Aorta (tissue), 5 donors: Measurements from ENCODE around the gene RAB1B. TPM values are rescaled to one million over a fixed set of nuclear protein-coding genes. Genes with fewer than 3 reads are reported as not detected.
"Not testable (repeated sequence)": the region's sequence is repeated elsewhere in the genome, so short reads cannot be mapped to it uniquely, and the experiment has no call there.

Experiments
- ATAC-seq: fragments of 200-7000 bp; cut with Tn5 transposase; one replicate; pipeline ENCODE4 v1.9.1; 2022; ENCODE audit warnings: moderate library complexity; ENCODE audit not compliant: low FRiP score
- DNase-seq, 2 donors: peaks; one replicate each; pipeline ENCODE4 v3.0.0-alpha.2; 2020
- H3K27ac ChIP-seq, 2 donors: one replicate each; pipeline ENCODE4 v1.5.1; 2013; ENCODE audit warnings: low read length in 2 of 2, mild to moderate bottlenecking in 2 of 2, moderate library complexity in 2 of 2, control low read depth in 1 of 2, inconsistent platforms in 1 of 2, low read depth in 1 of 2
- H3K27me3 ChIP-seq, 2 donors: one replicate each; pipeline ENCODE4 v1.6.1; 2013; ENCODE audit warnings: control low read depth in 1 of 2, low read length in 1 of 2, mild to moderate bottlenecking in 1 of 2, moderate library complexity in 1 of 2; ENCODE audit not compliant: insufficient read depth in 2 of 2, control insufficient read depth in 1 of 2
- H3K36me3 ChIP-seq, 2 donors: one replicate each; pipeline ENCODE4 v1.6.1; 2013; ENCODE audit warnings: control low read depth in 1 of 2, low read length in 1 of 2, mild to moderate bottlenecking in 1 of 2; ENCODE audit not compliant: insufficient read depth in 2 of 2, control insufficient read depth in 1 of 2
- H3K4me1 ChIP-seq, 2 donors: one replicate each; pipeline ENCODE4 v1.6.1; 2013; ENCODE audit warnings: low read length in 2 of 2, control low read depth in 1 of 2, mild to moderate bottlenecking in 1 of 2, moderate library complexity in 1 of 2; ENCODE audit not compliant: insufficient read depth in 2 of 2, control insufficient read depth in 1 of 2
- H3K4me3 ChIP-seq, 2 donors: one replicate each; pipeline ENCODE4 v1.5.1; 2013; ENCODE audit warnings: low read length in 2 of 2, control low read depth in 1 of 2, mild to moderate bottlenecking in 1 of 2
- H3K9me3 ChIP-seq: one replicate; pipeline ENCODE4 v1.6.1; 2013; ENCODE audit warnings: mild to moderate bottlenecking, low read length; ENCODE audit not compliant: control insufficient read depth
- WGBS, 2 donors: extraction: QIAGEN DNeasy Blood & Tissue Kit; methylation state at CpG; one replicate each; pipeline ENCODE4 v1.1.7; 2013; 5-methylcytosine and 5-hydroxymethylcytosine counted together
- intact Hi-C, 2 donors: fragments of 100-400 bp; cut with DNase I; formaldehyde crosslinking; loops; one replicate each; pipeline versions ENCODE4 v1.14.2 to v1.15.0; 2022
- polyA plus RNA-seq, 2 donors: library from polyadenylated mRNA; stranded (reverse); fragments of 200-250 nt; gene quantifications; one replicate each; pipeline ENCODE4 v1.2.3, GENCODE V29; 2013
- total RNA-seq, 2 donors: library from RNA; stranded (reverse); fragmentation: NEBNext Ultra II Directional; extraction: Animal tissue kit (Norgen Biotek cat#: 25700); gene quantifications; one replicate each; pipeline ENCODE4 v1.2.1, GENCODE V29; 2021
- donor health status: healthy with polysubstance abuse.
- donor health status: Bipolar disorder and iron deficiency.
- donor health status: DM: no; HTN: no; CAD: no.
- donor health status: DM: no; HTN: no; CAD: no.
- donor health status: DM: yes; HTN: yes; CAD: no.

Gene RAB1B
- total and polyA plus RNA-seq, 4 donors: 102 to 130 (median 118) TPM

DNA sequence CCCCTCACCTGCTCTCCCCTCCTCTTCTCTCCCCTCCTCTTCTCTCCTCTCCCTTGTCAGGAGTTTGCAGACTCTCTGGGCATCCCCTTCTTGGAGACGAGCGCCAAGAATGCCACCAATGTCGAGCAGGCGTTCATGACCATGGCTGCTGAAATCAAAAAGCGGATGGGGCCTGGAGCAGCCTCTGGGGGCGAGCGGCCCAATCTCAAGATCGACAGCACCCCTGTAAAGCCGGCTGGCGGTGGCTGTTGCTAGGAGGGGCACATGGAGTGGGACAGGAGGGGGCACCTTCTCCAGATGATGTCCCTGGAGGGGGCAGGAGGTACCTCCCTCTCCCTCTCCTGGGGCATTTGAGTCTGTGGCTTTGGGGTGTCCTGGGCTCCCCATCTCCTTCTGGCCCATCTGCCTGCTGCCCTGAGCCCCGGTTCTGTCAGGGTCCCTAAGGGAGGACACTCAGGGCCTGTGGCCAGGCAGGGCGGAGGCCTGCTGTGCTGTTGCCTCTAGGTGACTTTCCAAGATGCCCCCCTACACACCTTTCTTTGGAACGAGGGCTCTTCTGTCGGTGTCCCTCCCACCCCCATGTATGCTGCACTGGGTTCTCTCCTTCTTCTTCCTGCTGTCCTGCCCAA lies 7.7 kb downstream of the RAB1B start:
- Histone ChIP-seq H3K27me3 (no peaks in the 10 kb centered on the region), H3K4me1 (no peaks in the 10 kb centered on the region), H3K36me3 (peaks cover 2 to 10% of the 10 kb centered on the region in 2 donors), H3K4me3 (no peak overlapping the region), H3K27ac (no peak overlapping the region), H3K9me3 (no peaks in the 10 kb centered on the region)
- DNase-seq (no peak), ATAC-seq (no peak)
- intact Hi-C loops: no loop called here
- 76 to 81% methylated on average over 14 of the region's 14 CpGs for WGBS, 2 donors

DNA sequence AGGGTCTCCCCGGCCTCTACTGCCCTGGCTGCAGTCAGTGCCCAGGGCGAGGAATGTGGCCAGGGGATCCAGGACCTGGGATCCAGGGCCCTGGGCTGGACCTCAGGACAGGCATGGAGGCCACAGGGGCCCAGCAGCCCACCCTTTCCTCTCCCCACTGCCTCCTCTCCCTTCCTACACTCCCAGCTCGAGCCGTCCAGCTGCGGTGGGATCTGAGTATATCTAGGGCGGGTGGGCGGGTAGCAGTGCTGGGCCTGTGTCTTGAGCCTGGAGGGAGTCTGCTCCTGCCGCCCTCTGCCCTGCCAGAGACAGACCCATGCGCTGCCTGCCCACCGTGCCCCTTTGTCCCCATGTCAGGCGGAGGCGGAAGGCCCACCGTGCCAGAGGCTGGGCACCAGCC lies 8.2 kb downstream of the RAB1B start:
- H3K27me3 ChIP-seq, ATAC-seq, H3K27ac ChIP-seq, H3K4me3 ChIP-seq, intact Hi-C loops, DNase-seq, H3K4me1 ChIP-seq, H3K9me3 ChIP-seq: not testable (repeated sequence)
- WGBS, 2 donors: 67 to 77% methylated on average over 5 to 13 of the region's 13 CpGs
- H3K36me3 ChIP-seq: peaks cover 2 to 10% of the 10 kb centered on the region in 2 donors

DNA sequence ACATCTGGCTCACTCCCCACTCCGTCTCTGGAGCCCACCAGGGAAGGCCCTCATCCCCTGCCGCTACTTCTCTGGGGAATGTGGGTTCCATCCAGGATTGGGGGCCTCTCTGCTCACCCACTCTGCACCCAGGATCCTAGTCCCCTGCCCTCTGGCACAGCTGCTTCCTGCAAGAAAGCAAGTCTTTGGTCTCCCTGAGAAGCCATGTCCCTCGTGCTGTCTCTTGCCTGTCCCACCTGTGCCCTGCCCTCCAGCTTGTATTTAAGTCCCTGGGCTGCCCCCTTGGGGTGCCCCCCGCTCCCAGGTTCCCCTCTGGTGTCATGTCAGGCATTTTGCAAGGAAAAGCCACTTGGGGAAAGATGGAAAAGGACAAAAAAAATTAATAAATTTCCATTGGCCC lies 8.6 kb downstream of the RAB1B start:
- DNase-seq, H3K27ac ChIP-seq, intact Hi-C loops, H3K4me1 ChIP-seq, H3K27me3 ChIP-seq, H3K4me3 ChIP-seq, ATAC-seq, H3K9me3 ChIP-seq: not testable (repeated sequence)
- H3K36me3 ChIP-seq: peaks cover 2 to 10% of the 10 kb centered on the region in 2 donors
- WGBS, 2 donors: 70 to 80% methylated on average over 4 of the region's 4 CpGs

DNA sequence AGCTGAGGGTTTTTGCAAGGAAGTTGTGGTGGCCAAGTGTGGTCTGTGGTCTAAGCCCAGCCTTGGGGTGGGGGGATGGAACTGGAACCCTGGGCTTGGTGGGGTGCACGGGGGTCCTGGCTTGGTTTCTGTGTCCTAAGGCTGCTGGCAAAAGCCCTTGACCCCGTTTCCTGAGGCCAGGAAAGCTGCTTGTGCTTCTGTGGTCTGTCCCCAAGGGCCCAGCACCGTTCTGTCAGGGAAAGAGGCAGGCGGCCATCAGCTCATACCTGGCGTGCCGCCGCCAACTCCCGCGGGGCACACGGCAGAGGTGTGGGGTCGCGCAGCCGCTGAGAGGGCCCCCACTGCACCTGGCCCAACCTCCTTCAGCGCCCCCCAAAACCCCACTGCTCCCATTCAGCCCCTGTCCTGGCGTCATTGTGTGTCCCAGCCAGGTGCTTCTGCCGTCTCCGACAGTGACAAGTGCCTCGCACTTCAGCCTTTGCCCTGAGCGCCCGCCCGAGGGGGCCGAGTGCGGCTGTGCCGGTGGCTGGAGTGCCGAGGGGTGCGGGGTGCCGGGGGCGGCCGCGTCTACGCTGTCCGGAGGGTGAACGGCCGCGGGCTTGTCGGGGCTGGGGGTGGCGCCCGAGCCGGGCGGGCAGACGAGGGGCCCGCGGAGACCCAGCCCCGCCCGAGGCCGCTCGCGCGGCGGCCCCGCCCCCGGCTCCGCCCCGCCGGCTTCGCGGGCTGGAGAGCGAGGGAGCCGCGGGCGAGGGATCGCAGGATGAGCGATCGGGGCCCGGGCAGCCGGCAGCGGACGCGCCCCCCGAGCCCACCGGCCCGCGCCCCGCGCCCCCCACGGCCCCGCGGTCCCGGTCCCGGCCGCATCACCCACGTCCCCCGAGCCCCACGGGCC lies 9.3 kb downstream of the RAB1B start, which contains the start of gene CNIH2:
Gene CNIH2 (plus strand): TSS at position 705 of the 892 bp plus-strand sequence. CDS start 282 bp downstream, outside the sequence.
- ATAC-seq (no peak), DNase-seq (no peak)
- Histone ChIP-seq H3K36me3 (peaks cover 2 to 6% of the 10 kb centered on the region in 2 donors), H3K4me3 (no peak within 1 kb of the TSS), H3K4me1 (no peaks in the 10 kb centered on the region), H3K9me3 (no peaks in the 10 kb centered on the region), H3K27me3 (no peaks in the 10 kb centered on the region), H3K27ac (no peak within 1 kb of the TSS)
- intact Hi-C loops: no loop called here
- WGBS, 2 donors: 7 to 9% methylated on average over 60 to 84 of the region's 84 CpGs

DNA sequence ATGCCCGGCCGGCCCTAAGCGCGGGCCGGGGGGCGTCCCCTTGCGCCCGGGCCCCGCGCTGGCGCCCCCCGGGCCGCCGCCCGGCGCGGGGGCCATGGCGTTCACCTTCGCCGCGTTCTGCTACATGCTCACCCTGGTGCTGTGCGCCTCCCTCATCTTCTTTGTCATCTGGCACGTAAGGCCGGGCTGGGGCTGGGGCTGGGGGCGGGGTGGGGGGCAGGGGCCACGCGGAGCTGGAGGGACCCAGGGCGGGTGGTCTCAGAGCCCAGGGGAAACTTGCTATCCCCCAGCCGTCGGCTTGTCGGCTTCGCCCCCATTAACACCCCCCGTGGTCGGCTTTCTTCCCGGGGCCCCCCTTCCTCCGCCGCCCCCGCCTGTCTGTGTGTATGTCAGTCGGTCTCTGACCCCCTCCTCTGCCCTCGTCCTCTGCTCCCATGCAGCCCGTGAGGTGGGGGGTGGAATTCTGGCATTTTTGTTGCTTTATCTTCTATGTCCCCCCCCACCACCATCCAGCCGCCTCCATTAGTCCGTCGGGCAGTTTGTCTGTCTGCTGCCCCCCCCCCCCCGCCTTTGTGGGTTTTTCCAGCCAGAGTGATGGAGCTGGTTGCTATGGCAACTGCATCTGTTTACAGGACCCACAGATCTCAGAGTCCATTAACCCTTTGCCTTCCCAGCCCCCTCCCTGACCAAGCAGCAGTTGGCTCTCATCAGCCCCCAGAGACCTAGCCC lies 10.1 kb downstream of the RAB1B start:
- ATAC-seq: no peak
- WGBS, 2 donors: 3 to 4% methylated on average over 30 to 45 of the region's 45 CpGs
- intact Hi-C loops: no loop called here
- H3K4me3 ChIP-seq: no peak overlapping the region
- H3K36me3 ChIP-seq: peaks cover 2 to 3% of the 10 kb centered on the region in 2 donors
- no peaks in the 10 kb centered on the region for H3K9me3 ChIP-seq
- no peak for DNase-seq
- no peaks in the 10 kb centered on the region for H3K4me1 ChIP-seq
- no peaks in the 10 kb centered on the region for H3K27me3 ChIP-seq
- no peak overlapping the region for H3K27ac ChIP-seq

DNA sequence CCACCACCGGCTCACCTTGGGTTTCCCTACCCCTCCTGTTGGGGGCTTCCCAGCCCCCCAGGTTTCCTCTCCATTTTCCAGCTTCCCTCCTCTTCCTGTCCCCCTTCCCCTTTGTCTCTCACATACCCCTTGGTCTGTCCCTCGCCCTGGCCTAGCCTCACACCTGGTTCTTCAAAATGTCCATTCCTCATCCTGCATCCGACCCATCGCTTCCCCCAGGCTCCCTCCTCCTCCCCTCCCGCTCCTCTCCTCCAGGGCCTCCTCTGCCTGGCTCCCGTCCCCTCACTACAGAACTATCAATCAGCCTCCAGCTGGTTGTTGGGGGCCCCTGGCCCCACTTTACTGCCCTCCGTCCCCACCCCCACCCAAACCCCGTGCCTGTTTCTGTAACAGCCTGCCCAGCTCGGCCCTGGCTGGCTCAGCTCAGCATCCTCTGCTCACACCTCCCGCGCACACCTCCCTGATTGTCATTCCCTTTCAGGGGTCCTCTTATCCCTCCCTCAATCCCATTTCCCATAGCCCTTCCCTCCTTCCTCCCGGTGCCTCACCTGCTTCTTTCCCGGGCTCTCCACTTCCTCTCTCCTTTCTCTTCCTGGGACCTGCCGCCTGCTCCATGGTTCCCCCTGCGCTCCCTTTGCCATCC lies 10.8 kb downstream of the RAB1B start:
- Histone ChIP-seq H3K9me3 (no peaks in the 10 kb centered on the region), H3K27ac (no peak overlapping the region), H3K36me3 (peaks cover 0 to 3% of the 10 kb centered on the region in 2 donors), H3K27me3 (no peaks in the 10 kb centered on the region), H3K4me1 (no peaks in the 10 kb centered on the region), H3K4me3 (no peak overlapping the region)
- 78% methylated on average over 15 of the region's 15 CpGs for WGBS, 2 donors
- ATAC-seq: no peak
- no peak for DNase-seq
- intact Hi-C loops: no loop called here

DNA sequence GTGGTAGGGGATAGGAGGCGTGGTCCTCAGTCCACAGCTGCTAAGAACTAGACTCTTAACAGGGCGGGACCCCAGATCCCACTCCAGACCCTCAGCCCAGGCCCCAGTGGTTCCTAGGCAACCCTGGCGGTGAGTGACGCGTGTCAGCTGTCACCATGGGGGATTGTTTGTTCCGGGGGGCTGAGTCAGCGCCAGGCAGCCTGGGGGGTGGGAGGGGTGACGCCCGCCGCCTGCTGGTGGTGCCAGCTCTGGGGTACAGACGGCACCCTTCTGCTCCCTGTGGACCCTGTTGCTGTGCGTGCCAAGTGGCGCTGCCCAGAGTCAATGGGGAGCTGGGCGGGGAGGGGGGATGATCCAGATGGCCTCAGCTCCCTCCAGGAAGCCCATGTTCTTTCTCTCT lies 12.0 kb downstream of the RAB1B start:
- no peak for DNase-seq
- intact Hi-C loops: no loop called here

DNA sequence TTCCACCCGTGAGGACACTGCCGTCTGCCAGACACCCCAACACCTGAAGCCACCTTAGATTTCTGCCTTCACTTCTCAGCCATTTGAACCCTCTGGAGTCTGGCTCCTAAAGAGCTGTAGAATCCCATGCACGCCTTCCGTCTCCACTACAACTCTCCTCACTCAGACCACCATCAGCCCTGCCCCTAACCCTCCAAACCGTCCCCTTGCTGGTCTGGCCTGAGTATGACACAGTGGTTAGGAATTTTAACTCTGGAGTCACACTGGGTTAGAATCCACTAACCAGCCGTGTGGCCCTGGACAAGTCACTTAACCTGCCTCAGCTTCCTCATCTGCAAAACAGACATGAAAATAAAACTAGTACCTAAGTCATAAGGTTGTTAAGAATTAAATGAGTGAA lies 12.6 kb downstream of the RAB1B start:
- no peak for ATAC-seq
- H3K9me3 ChIP-seq: no peaks in the 10 kb centered on the region
- intact Hi-C loops: no loop called here
- H3K4me3 ChIP-seq: no peak overlapping the region
- no peaks in the 10 kb centered on the region for H3K27me3 ChIP-seq
- WGBS, 2 donors: 72 to 74% methylated on average over 6 of the region's 6 CpGs
- no peaks in the 10 kb centered on the region for H3K36me3 ChIP-seq
- H3K27ac ChIP-seq: no peak overlapping the region
- no peak for DNase-seq
- H3K4me1 ChIP-seq: no peaks in the 10 kb centered on the region

More for the DNA sequence above, 12.0 kb downstream of the RAB1B start:
- Histone ChIP-seq H3K36me3 (no peaks in the 10 kb centered on the region), H3K4me1 (no peaks in the 10 kb centered on the region), H3K4me3 (no peak overlapping the region), H3K9me3 (no peaks in the 10 kb centered on the region), H3K27me3 (no peaks in the 10 kb centered on the region), H3K27ac (no peak overlapping the region)
- no peak for ATAC-seq
- 79 to 82% methylated on average over 14 of the region's 14 CpGs for WGBS, 2 donors
